HG03571 (cell line): ENCODE results near the gene KIAA1958.

Experiments
- ATAC-seq: cut with Tn5 transposase; IDR thresholded peaks from one replicate; pipeline ENCODE4 v1.9.1; 2021; ENCODE audit not compliant: unreplicated experiment

The KIAA1958 gene

DNA sequence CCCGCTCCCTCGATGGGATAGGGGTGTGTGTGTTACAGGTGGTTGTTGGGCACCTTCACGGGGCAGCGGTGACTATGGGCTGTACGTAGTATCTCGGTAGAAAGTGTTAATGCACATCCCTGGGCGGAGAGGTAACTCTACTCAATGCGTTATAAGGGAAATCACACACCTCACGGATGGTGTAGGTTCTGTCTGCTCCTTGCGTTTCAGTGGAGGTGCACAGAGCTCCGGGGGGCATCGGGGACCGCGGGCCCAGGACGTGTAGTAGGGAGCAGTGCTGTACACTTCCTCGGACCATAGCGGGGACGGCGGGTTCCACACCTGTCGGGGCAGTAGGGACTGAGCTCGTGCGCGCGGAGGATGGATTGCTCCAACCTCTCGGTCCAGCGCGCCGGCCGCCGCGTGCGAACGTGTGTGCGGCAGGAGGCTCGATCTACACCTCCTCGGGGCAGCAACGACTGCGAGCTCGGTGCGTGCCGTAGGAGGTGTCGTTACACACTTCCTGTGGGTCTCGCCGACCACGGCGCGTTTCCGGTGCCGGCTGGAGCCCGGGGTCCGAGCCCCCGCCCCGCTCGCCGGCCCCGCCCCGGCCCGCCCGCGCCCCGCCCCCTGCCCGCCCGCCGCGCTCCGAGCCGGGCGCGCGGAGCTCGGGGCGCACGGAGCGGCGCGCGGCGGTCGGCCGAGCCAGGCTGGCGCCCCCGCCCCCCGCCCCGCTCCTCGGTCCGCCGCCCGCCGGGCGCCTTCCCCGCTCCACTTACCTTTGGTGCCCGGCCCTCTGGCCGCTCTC, at the start of gene KIAA1958:
Gene KIAA1958, plus strand, starts transcription at position 607 of the 787 bp plus-strand sequence. CDS start 87,254 bp downstream, outside the sequence.
- peak; percentile 93 for ATAC-seq

- ATAC-seq = no peak
Observed at GRCh38 chr9:112437406-112437805, 49.2 kb upstream of the KIAA1958 start.

- ATAC-seq = no peak
Observed at GRCh38 chr9:112439171-112439570, 47.5 kb upstream of the KIAA1958 start.

DNA sequence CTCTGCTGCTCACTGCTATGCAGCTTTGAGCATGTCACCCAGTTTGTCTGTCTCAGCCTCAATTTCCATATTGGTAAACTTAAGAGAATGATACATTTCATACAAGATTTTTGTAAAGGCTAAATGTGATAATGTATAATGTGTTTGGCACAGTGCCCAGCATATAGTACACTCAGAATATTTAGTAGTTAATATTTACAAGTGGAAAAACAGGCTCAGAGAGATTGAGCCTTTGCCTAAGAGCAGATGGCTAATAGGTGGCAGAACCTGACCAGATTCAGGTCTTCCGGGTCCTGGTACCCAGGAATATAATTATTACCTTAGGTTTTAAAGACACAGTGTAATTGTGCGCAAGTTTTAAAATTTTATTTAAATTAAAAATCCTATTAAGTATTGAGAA, 46.8 kb upstream of the KIAA1958 start:
- no peak for ATAC-seq

DNA sequence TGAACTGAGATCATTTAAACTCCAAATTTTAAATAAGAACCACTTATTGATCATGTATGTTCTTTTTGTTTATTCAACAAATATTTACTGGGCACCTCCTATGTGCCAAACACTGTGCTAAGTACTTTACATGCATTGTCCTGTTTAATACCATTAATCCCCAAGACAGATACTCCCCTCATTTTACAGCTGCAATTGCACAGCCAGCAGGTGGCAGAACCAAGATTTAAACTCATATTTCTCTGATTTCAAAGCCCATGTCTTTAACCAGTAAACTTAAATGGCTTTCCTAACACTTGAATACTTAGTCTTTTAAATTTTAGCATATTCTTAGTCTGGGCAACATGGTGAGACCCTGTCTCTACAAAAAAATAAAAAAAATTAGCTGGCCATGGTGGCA, 43.4 kb upstream of the KIAA1958 start:
- no peak for ATAC-seq

DNA sequence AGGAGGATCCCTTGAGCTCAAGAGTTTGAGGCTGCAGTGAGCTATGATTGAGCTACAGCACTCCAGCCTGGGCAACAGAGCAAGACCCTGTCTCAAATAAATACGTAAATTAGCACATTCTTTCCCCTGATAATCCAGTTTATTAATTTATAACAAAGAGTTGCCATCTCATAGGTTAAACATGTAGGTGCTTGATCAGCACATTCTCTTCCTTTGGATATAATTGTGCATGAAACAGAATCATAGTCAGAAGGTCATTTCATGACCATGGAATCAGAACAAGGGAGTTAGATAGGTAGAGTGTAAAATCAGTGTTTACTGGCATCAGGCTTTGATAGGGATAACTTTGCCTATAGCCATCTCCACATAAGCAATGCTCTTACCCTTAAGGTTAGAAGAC, 43.0 kb upstream of the KIAA1958 start:
- ATAC-seq = no peak

GRCh38 chr9:112445196-112445595, 41.4 kb upstream of the KIAA1958 start:
- ATAC-seq = no peak

- ATAC-seq = no peak
Observed at GRCh38 chr9:112446080-112446479, 40.5 kb upstream of the KIAA1958 start.

DNA sequence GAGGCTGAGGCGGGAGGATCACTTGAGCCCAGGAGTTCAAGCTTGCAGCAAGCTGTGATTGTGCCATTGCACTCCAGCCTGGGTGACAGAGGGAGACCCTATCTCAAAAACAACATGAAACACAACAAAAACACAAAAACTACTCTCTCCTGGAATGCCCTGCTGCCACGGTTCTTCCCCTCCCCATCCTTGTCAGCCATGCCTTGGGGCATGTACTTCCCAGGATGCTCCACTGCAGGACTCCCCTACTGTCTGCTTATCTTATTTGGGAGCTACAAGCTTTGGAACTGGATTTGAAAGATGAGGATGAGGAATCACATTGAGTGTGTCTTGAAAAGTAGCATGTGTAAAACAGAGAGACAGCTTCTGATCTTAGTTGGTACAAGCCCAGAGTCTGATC, 40.1 kb upstream of the KIAA1958 start:
- no peak for ATAC-seq

- ATAC-seq = no peak
Observed at GRCh38 chr9:112447283-112447761, 39.3 kb upstream of the KIAA1958 start.

DNA sequence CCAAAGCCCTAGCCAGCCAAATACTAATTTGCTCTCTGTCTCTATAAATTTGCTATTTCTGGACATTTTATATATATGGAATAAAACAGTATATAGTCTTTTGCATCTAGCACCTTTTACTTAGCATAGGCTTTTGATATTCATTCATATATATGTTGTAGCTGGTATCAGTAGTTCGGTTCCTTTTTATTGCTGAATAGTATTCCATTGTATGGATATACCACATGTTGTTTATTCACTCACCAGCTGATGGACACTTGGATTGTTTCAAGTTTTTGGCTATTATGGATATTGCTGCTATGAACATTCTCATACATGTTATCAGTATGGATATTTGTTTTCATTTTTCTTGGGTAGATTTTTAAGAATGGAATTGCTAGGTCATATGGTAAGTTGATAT, 23.8 kb upstream of the KIAA1958 start:
- ATAC-seq = no peak

GRCh38 chr9:112465352-112465751, 21.3 kb upstream of the KIAA1958 start:
- no peak for ATAC-seq

- ATAC-seq = no peak
Observed at GRCh38 chr9:112472996-112473395, 13.6 kb upstream of the KIAA1958 start.

DNA sequence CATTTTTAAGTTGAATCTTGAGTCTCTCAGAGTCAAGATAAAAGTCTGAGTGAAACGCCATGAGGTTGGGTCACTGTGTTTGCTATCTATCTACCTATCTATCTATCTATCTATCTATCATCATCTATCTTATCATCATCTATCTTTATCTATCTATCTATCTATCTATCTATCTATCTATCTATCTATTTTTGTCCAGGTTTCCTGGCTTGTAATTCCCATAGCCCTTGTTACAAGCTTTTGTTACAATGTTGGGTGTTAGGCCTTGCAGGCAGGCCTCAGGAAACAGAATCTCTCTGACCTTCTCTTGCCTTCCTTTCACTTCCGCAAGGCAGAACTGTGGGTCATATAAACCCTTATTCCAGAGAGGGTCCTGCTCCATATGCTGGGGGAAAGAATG, 12.6 kb upstream of the KIAA1958 start:
- ATAC-seq = no peak

DNA sequence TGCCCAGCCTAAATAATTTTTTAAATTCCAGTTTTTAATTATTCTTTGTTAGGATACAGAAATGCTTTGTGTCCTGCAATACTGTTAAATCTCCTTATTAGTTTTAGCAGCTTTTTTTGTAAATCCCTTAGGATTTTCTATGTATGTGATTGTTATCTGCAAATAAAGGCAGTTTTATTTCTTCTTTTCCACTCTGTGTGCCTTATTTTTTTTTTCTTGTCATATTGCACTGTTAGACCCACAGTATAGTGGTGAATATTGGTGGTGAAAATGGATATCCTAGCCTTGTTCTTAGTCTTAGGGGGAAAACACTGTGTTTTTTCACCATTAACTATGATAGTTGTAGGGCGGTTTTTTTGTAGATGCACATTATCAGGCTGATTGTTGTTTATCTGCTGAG, 11.3 kb upstream of the KIAA1958 start:
- no peak for ATAC-seq

GRCh38 chr9:112477330-112477729, 9.3 kb upstream of the KIAA1958 start:
- no peak for ATAC-seq

DNA sequence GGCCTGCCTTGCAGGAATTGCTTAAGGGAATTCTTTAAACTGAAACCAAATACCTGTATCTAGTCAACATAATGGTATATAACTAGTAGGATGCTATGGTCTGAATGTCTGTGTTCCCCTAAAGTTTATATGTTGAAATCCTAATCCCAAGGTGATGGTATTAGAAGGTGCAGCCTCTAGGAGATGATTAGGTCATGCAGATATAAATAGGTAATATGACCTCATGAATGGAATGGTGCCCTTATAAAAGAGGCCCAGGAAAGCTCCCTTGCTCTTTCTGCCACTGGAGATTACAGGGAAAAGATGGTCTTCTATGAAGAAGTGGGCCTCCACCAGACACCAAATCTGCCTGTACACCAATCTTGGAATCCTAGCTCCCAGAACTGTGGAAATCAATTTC, 7.4 kb upstream of the KIAA1958 start:
- no peak for ATAC-seq

DNA sequence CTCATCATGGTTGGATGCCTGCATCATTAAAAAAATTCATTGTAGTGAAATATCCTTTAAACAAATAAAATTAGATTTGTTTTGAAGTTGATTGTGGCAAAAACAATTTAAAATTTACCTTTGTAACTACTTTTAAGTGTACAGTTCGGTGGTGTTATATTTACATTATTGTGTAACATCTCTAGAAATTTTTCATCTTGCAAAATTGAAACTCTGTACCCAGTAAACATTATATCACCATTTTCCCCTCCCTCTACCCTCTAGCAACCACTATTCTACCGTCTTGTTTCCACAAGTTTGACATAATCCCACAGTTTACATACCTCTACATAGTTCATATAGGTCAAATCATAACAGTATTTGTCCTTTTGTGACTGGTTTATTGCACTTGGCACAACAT, 2.0 kb upstream of the KIAA1958 start:
- no peak for ATAC-seq

DNA sequence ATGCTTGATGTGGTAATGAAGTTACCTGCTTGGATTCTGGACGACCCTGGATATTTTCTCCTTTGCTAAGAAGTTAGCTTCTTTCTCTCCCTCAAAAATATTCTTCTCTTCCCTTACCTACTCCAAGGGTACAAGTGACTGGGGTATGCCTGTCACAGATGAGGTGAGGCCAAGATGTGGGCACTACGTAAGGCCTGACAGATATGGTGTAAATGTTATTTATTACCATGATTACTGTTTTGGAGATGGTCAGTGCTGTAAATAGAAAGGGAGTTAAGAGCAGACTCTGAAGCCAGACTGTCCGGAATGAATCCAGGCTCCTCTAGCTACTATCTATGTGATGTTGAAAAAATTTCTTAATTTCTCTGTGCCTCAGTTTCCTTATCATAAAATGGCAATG, 1.1 kb upstream of the KIAA1958 start:
- ATAC-seq = no peak

GRCh38 chr9:112487008-112487798, 576 bp downstream of the KIAA1958 start:
- ATAC-seq = peak; percentile 48

- no peak for ATAC-seq
Observed at GRCh38 chr9:112487799-112488340, 1.2 kb downstream of the KIAA1958 start.

- no peak for ATAC-seq
Observed at GRCh38 chr9:112489039-112489546, 2.5 kb downstream of the KIAA1958 start.
